Measurements from ENCODE around the gene RAET1E. TPM values are rescaled to one million over a fixed set of nuclear protein-coding genes. Genes with fewer than 3 reads are reported as not detected.

The RAET1E gene
- total RNA-seq, 1 donor from 2014 or later = not detected

DNA sequence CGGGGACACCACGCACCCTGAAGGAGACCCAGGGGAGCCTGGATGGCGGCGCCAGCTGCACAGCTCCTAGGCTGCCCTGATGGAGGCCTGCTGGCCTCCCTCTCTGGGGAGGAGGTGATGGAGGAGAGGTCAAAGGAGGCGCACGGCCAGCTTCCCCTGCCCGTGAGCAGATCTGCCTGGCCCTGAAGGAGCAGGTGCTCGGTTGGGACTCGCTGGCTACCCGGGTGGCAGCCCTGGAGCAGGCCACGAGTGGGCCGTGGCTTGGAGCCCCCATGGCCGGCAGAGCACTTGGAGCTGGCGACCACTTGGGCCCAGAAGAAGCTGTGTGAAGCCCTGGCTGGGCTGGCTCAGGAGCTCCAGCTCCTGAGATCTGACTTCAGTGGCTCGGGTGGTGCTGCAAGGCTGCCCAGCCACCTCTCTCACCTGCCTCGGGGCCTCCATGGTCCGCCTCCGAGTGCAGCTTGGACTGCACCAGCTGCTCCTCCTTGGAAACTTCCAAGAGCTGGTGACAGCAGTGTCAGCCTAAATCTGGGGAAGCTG lies 7.5 kb upstream of the RAET1E start:
- H3K27ac Mint-ChIP-seq = no peak overlapping the region

DNA sequence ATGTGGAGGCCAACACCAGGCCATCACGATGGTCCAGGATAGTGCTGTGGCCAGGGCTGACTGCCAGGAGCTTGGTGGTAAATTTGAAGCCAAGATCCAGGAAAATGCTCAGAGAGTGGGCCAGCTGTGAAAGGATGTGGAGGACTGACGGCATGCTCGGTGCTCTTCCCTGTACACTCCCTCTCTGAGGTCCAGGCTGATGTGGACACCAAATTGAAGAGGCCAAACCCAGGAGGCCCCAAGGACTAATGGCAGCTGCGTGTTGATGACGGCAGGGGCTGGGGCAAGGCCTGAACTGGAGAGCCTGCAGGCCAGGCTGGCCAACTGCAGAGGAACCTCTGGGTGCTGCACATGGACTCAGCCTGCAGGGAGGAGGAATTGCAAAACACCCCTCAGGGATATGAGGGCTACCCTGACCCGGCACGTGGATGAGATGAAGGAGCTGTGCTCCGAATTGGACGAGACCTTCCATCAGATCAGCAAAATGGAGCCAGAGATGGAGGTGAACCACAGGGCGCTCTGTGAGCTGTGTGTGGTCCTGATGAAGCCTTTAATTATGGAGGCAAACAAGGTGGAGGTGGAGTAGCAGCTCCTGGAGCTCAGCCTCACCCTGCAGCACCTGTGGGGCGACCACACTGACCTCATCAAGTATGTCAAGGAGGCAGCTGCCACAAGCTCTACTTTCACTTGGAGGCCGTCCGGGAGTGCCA lies 6.9 kb upstream of the RAET1E start:
- Mint-ChIP-seq H3K27ac (no peak overlapping the region), H3K9me3 (ENCODE audit: low read depth) (peaks cover 9% of the 10 kb centered on the region), H3K4me3 (ENCODE audit: low read depth) (no peak overlapping the region), H3K4me1 (ENCODE audit: low read depth) (no peaks in the 10 kb centered on the region), H3K27me3 (peaks cover 21% of the 10 kb centered on the region), H3K36me3 (ENCODE audit: insufficient read depth) (peaks cover 3% of the 10 kb centered on the region)
- no peak for DNase-seq (ENCODE audit: low spot score, unreplicated experiment)
- TF ChIP-seq, protein P1, sequence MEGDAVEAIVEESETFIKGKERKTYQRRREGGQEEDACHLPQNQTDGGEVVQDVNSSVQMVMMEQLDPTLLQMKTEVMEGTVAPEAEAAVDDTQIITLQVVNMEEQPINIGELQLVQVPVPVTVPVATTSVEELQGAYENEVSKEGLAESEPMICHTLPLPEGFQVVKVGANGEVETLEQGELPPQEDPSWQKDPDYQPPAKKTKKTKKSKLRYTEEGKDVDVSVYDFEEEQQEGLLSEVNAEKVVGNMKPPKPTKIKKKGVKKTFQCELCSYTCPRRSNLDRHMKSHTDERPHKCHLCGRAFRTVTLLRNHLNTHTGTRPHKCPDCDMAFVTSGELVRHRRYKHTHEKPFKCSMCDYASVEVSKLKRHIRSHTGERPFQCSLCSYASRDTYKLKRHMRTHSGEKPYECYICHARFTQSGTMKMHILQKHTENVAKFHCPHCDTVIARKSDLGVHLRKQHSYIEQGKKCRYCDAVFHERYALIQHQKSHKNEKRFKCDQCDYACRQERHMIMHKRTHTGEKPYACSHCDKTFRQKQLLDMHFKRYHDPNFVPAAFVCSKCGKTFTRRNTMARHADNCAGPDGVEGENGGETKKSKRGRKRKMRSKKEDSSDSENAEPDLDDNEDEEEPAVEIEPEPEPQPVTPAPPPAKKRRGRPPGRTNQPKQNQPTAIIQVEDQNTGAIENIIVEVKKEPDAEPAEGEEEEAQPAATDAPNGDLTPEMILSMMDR (IDR thresholded peaks at IDR 0.05; ENCODE audit: unreplicated experiment) = no peak

More for the DNA sequence above, 7.5 kb upstream of the RAET1E start:
- no peak for DNase-seq (ENCODE audit: low spot score, unreplicated experiment)
- H3K4me3 Mint-ChIP-seq (ENCODE audit: low read depth) = no peak overlapping the region
- peaks cover 9% of the 10 kb centered on the region for H3K9me3 Mint-ChIP-seq (ENCODE audit: low read depth)
- TF ChIP-seq, protein P1 (IDR thresholded peaks at IDR 0.05; ENCODE audit: unreplicated experiment) = no peak
- no peaks in the 10 kb centered on the region for H3K4me1 Mint-ChIP-seq (ENCODE audit: low read depth)
- peaks cover 19% of the 10 kb centered on the region for H3K27me3 Mint-ChIP-seq
- H3K36me3 Mint-ChIP-seq (ENCODE audit: insufficient read depth) = peaks cover 3% of the 10 kb centered on the region

DNA sequence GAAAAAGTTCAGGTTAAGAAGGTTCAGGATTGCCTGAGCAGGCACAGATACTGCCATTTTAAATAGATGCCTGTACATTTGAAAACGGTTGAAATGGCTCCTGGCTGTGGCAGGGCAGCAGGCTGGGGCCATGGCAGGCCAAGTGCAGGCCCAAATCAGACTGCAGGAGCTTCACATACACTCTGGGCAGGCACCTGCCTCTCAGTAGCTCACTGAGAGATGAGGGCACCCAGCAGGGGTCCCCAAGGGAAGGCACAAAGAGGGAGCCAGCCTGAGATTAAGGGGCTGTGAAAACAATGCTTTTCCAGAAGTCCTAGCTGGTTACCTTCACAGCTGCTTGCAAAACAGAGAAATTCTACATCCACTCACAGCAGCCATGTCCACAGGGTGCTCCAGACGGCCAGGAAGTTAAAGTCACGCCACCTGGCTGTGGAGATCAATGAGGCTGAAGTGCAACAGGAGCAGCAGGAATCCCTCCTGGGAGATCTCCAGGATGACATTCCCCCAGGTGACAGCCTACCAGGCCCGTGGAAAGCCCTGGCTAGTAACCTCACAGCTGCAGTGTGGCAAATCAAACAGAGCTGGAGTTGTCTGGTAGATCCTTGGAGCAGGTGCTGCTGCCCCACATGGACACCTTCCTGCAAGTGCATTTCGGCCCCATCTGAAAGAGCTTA lies 6.2 kb upstream of the RAET1E start:
- DNase-seq (ENCODE audit: low spot score, unreplicated experiment) = no peak

DNA sequence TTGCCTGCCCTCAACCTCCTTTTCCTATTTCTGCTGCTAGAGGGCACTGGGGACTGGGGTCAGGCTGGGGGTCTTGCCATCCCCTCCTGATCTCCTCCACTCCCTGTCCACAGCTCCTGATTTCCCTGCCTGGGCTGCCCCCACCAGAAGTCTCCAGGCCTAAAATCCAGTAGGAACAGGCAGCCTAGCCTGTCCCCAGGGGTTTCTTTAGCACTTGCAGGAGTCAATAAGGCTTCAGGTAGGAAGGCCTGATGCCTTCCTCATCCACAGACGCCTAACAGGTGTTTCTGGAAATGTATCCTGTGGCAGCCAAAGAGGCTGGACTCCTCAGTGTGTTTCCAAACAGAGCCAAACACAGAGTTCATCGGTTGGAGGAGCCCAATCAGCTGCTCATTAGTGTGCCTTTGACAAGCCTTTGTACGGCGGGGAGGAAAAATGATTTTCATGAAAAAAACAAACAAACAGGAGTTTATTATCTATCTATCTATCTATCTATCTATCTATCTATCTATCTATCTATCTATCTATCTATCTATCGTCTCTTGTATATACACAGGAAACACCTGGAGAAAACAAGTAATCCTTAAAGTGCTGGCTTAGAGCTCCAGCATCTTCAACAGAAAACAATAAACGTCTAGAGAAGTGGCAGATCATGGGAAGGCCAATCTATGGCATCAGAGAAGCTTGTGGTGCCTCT lies 3.7 kb upstream of the RAET1E start:
- no peak overlapping the region for H3K27ac Mint-ChIP-seq
- H3K9me3 Mint-ChIP-seq (ENCODE audit: low read depth) = no peaks in the 10 kb centered on the region
- no peak for DNase-seq (ENCODE audit: low spot score, unreplicated experiment)
- H3K4me1 Mint-ChIP-seq (ENCODE audit: low read depth) = peaks cover 2% of the 10 kb centered on the region
- no peaks in the 10 kb centered on the region for H3K36me3 Mint-ChIP-seq (ENCODE audit: insufficient read depth)
- H3K27me3 Mint-ChIP-seq = peaks cover 38% of the 10 kb centered on the region
- TF ChIP-seq, protein P1 (IDR thresholded peaks at IDR 0.05; ENCODE audit: unreplicated experiment) = no peak
- H3K4me3 Mint-ChIP-seq (ENCODE audit: low read depth) = no peak overlapping the region

More for the DNA sequence above, 6.2 kb upstream of the RAET1E start:
- Mint-ChIP-seq H3K36me3 (ENCODE audit: insufficient read depth) (peaks cover 3% of the 10 kb centered on the region), H3K4me3 (ENCODE audit: low read depth) (no peak overlapping the region), H3K27ac (no peak overlapping the region), H3K4me1 (ENCODE audit: low read depth) (no peaks in the 10 kb centered on the region), H3K9me3 (ENCODE audit: low read depth) (peaks cover 6% of the 10 kb centered on the region), H3K27me3 (peaks cover 27% of the 10 kb centered on the region)
- TF ChIP-seq, protein P1 (IDR thresholded peaks at IDR 0.05; ENCODE audit: unreplicated experiment) = peak; percentile 20

All from progenitor cell of endocrine pancreas (in vitro differentiated cells).